B cell (primary cell): ENCODE data around the gene TNFRSF19.

Experiments
- CTCF ChIP-seq: fragments of 200-600 bp; IDR thresholded peaks from one replicate; pipeline ENCODE4 v1.8.0; 2022; ENCODE audit warnings: antibody characterized with exemption, mild to moderate bottlenecking
- EZH2 ChIP-seq: IDR thresholded peaks from 2 replicates; pipeline ENCODE4 v1.6.1; 2012; ENCODE audit warnings: borderline replicate concordance, low read depth, mild to moderate bottlenecking, moderate library complexity, low read length; ENCODE audit not compliant: insufficient read depth, poor library complexity, severe bottlenecking

GRCh38 chr13:23687614-23688013 is 117.4 kb downstream of the TNFRSF19 start:
- TF ChIP-seq CTCF (no peak), EZH2 (no peak)
